OCI-LY1 (cell line): Measurements from ENCODE around the gene CCDC18.

ENCODE experiments used
- EZH2 ChIP-seq: fragments of 200-600 bp; sonication (generic), shearing (Covaris generic); IDR thresholded peaks from 2 replicates; pipeline ENCODE4 v1.8.0; 2017; ENCODE audit warnings: borderline replicate concordance, mixed run types, mild to moderate bottlenecking, antibody characterized with exemption, low read length, moderate library complexity, mixed read lengths
- TF ChIP-seq, protein P1 (sequence below): fragments of 200-600 bp; sonication (generic), shearing (Covaris generic); IDR thresholded peaks from 2 replicates; pipeline ENCODE4 v1.5.1; 2017; ENCODE audit warnings: mild to moderate bottlenecking, antibody characterized with exemption, low read length, moderate library complexity, mixed read lengths

DNA sequence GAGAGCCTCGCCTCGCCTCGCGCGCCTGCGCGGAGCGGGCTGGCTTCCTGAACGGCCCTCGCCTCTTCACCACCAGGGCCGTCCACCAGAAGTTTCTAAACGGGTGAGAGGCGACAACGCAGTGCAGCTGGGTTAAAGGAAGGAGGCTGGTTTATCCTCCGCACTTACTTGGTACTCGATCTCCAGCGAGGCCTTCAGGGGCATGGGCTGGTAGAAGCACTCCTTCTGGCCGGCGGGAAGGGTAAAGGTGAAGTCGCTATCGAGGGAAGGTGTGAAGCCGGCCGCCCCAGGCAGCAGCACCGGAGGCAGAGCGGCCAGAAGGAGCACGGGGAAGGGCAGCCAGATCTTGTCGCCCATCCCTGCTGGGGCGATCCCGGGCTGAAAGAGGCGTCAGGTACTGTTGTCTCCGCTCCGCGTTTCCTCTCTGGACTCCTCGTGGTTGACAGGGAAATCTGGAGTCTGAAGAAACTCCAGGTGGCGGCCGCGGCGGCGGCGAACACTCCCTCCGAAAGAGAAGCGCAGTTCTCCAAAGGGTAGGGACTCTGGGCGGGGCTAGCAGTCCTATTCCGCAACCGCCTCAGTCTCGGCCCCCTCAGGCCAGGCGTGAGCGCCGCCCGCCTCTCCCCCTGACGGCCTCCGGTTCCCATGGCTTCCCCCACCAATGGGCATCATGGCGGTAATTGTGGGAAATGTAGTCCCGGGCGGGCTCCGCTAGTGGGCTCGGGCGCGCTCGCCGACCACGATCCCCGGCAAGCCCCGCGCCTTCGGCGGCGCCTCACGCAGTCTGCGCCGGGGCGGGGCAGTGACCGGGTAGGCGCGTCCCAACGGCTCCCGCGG is 420 bp upstream of the CCDC18 start, which contains the start of gene TMED5:
- TF ChIP-seq, protein P1, sequence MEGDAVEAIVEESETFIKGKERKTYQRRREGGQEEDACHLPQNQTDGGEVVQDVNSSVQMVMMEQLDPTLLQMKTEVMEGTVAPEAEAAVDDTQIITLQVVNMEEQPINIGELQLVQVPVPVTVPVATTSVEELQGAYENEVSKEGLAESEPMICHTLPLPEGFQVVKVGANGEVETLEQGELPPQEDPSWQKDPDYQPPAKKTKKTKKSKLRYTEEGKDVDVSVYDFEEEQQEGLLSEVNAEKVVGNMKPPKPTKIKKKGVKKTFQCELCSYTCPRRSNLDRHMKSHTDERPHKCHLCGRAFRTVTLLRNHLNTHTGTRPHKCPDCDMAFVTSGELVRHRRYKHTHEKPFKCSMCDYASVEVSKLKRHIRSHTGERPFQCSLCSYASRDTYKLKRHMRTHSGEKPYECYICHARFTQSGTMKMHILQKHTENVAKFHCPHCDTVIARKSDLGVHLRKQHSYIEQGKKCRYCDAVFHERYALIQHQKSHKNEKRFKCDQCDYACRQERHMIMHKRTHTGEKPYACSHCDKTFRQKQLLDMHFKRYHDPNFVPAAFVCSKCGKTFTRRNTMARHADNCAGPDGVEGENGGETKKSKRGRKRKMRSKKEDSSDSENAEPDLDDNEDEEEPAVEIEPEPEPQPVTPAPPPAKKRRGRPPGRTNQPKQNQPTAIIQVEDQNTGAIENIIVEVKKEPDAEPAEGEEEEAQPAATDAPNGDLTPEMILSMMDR, result no peak; the same call in 1 of the 2 replicates
- TF ChIP-seq EZH2, result no peak
